ENCODE results near the gene F2RL1. TPM values are rescaled to one million over a fixed set of nuclear protein-coding genes. Genes with fewer than 3 reads are reported as not detected.

F2RL1 gene
- total RNA-seq, 1 experiment from 2014 or later: 0.32 TPM

DNA sequence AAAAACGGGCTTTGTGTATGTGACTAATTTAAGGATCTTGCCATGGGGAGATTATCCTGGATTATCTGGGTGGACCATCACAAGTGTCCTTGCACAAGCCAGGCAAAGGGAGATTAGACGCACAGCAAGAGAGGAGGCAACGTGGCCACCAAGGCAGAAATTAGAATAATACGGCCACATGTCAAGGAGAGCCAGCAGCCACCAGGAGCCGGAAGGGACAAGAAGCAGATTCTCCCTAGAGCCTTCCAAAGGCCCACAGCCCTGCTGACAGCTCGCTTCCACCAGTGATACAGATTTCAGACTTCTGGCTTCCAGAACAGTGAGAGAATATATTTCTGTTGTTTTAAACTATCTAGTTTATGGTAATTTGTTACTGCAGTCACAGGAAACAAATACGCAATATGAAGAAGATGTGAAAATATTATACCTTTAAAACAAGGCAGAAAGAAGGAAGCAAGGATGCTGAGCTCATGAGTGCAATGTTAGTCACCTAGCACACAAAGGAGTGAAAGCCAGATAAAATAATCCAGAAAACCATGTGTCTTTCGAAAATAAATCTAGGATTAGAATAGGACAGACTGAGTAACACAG is 28.7 kb upstream of the F2RL1 start:
- Histone ChIP-seq H3K27ac (ENCODE audit: low read depth, low read length, poor library complexity, severe bottlenecking) (peak overlapping the region; percentile 26), H3K4me1 (ENCODE audit: insufficient read depth, low read length, poor library complexity, severe bottlenecking) (peaks cover 6% of the 10 kb centered on the region), H3K4me3 (ENCODE audit: low read depth, low read length, poor library complexity, severe bottlenecking) (no peak overlapping the region), H3K9me3 (ENCODE audit: low read depth, low read length, poor library complexity, severe bottlenecking) (peaks cover 5% of the 10 kb centered on the region), H3K27me3 (replicated peaks; ENCODE audit: insufficient read depth, low read depth, low read length, poor library complexity) (no peaks in the 10 kb centered on the region), H3K36me3 (ENCODE audit: insufficient read depth, low read length, poor library complexity, severe bottlenecking) (no peaks in the 10 kb centered on the region)
- no peak for DNase-seq (ENCODE audit: low spot score)
- POLR2A ChIA-PET (ENCODE audit: low non-redundant PET): interaction anchor here (0.6 kb wide), 1 partner anchor 116 kb away, joined by 3 read pairs; no protein-coding TSS in a partner anchor
- CTCF ChIA-PET: interaction anchor here (1.8 kb wide), 1 partner anchor 16 kb away, joined by 4 read pairs; no protein-coding TSS in a partner anchor
- intact Hi-C loops (cut with micrococcal nuclease; ENCODE audit: unreplicated experiment): no loop called here
- BruUV-seq (replicated peaks): TSS peak; percentile 93
- TF ChIP-seq, protein P1, sequence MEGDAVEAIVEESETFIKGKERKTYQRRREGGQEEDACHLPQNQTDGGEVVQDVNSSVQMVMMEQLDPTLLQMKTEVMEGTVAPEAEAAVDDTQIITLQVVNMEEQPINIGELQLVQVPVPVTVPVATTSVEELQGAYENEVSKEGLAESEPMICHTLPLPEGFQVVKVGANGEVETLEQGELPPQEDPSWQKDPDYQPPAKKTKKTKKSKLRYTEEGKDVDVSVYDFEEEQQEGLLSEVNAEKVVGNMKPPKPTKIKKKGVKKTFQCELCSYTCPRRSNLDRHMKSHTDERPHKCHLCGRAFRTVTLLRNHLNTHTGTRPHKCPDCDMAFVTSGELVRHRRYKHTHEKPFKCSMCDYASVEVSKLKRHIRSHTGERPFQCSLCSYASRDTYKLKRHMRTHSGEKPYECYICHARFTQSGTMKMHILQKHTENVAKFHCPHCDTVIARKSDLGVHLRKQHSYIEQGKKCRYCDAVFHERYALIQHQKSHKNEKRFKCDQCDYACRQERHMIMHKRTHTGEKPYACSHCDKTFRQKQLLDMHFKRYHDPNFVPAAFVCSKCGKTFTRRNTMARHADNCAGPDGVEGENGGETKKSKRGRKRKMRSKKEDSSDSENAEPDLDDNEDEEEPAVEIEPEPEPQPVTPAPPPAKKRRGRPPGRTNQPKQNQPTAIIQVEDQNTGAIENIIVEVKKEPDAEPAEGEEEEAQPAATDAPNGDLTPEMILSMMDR (conservative IDR thresholded peaks at IDR 0.05; ENCODE audit: low read depth, low read length): no peak
- TF ChIP-seq EZH2 (IDR thresholded peaks at IDR 0.05; ENCODE audit: borderline replicate concordance, low read depth, low read length, poor library complexity, severe bottlenecking): no peak

DNA sequence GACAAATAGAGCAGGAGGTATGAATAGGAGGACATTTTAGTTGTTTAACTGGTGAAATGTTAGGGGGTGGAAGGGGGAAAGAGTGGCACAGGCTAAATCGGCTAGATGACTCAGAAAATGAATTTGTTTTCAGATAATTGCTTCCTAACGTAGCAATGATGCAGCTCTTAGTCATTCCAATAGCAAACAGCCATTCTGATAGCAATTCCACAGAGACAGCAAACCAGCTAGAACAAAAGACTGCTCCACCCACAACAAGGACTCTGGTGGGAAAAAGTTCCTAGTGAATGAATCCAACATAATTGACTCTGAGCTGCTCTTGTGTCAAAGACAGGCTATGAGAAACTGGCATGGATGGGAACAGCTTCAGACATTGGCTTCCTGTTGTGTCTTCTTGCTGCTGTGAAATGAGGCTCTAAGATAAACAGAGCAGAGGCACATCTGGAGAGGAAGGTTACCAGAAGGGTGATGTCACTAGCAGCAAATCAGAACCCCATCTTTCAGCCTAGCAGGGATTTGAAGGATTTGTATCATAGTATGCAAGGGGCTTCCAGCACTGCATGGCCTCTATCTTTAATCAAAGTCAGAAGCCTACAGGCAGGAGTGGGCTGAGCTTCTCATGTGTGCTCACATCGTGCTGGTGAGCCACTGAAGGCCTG is 28.1 kb upstream of the F2RL1 start:
- DNase-seq (ENCODE audit: low spot score): peak; percentile 86
- TF ChIP-seq, protein P1 (conservative IDR thresholded peaks at IDR 0.05; ENCODE audit: low read depth, low read length): no peak
- no peak for TF ChIP-seq EZH2 (IDR thresholded peaks at IDR 0.05; ENCODE audit: borderline replicate concordance, low read depth, low read length, poor library complexity, severe bottlenecking)
- intact Hi-C loops (cut with micrococcal nuclease; ENCODE audit: unreplicated experiment): no loop called here
- Histone ChIP-seq H3K4me3 (ENCODE audit: low read depth, low read length, poor library complexity, severe bottlenecking) (no peak overlapping the region), H3K4me1 (ENCODE audit: insufficient read depth, low read length, poor library complexity, severe bottlenecking) (peaks cover 6% of the 10 kb centered on the region), H3K36me3 (ENCODE audit: insufficient read depth, low read length, poor library complexity, severe bottlenecking) (no peaks in the 10 kb centered on the region), H3K27me3 (replicated peaks; ENCODE audit: insufficient read depth, low read depth, low read length, poor library complexity) (no peaks in the 10 kb centered on the region), H3K9me3 (ENCODE audit: low read depth, low read length, poor library complexity, severe bottlenecking) (peaks cover 5% of the 10 kb centered on the region), H3K27ac (ENCODE audit: low read depth, low read length, poor library complexity, severe bottlenecking) (peak overlapping the region; percentile 26)
- POLR2A ChIA-PET (ENCODE audit: low non-redundant PET): no interaction called here
- BruUV-seq (replicated peaks): TSS peak; percentile 59
- CTCF ChIA-PET: interaction anchor here (1.8 kb wide), 1 partner anchor 16 kb away, joined by 4 read pairs; no protein-coding TSS in a partner anchor

DNA sequence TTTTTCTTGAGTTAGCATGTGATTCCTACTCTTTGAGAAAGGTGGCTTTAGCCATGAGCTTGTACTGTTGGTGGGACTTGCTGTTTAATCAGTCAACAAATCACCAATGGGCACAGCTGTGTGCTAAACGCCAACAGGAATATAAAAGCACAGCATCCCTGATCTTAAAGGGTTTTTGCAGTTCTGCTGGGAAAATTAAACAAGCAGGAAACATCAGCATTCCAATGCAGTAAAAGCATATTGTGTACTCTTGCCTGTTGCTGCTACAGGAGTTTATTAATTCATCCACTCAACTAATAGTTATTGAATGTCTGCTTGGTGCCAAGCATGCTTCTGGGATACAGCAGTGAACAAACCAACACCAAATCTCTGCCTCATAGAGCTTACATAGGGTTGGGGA is 27.4 kb upstream of the F2RL1 start:
- Histone ChIP-seq H3K4me1 (ENCODE audit: insufficient read depth, low read length, poor library complexity, severe bottlenecking) (peaks cover 6% of the 10 kb centered on the region), H3K27me3 (replicated peaks; ENCODE audit: insufficient read depth, low read depth, low read length, poor library complexity) (no peaks in the 10 kb centered on the region), H3K9me3 (ENCODE audit: low read depth, low read length, poor library complexity, severe bottlenecking) (peaks cover 5% of the 10 kb centered on the region), H3K4me3 (ENCODE audit: low read depth, low read length, poor library complexity, severe bottlenecking) (no peak overlapping the region), H3K36me3 (ENCODE audit: insufficient read depth, low read length, poor library complexity, severe bottlenecking) (no peaks in the 10 kb centered on the region), H3K27ac (ENCODE audit: low read depth, low read length, poor library complexity, severe bottlenecking) (peak overlapping the region; percentile 26)
- TF ChIP-seq, protein P1 (conservative IDR thresholded peaks at IDR 0.05; ENCODE audit: low read depth, low read length): no peak
- TF ChIP-seq EZH2 (IDR thresholded peaks at IDR 0.05; ENCODE audit: borderline replicate concordance, low read depth, low read length, poor library complexity, severe bottlenecking): no peak
- BruUV-seq (replicated peaks): no TSS peak
- DNase-seq (ENCODE audit: low spot score): no peak
- ChIA-PET POLR2A (ENCODE audit: low non-redundant PET) (no interaction called here), CTCF (interaction anchor here (0.7 to 1.8 kb wide), 2 partner anchors 11 to 17 kb away, joined by 3 to 4 read pairs; no protein-coding TSS in a partner anchor)
- intact Hi-C loops (cut with micrococcal nuclease; ENCODE audit: unreplicated experiment): no loop called here

Data from A673 (cell line).